Neural cell (in vitro differentiated cells): ENCODE data around the gene NDFIP2. TPM values are rescaled to one million over a fixed set of nuclear protein-coding genes. Genes with fewer than 3 reads are reported as not detected.

ENCODE experiments used
- H2AFZ ChIP-seq: fragments of 200-600, 300-800 bp; sonication (generic), shearing (Covaris generic); 2 replicates; pipeline ENCODE4 v1.6.0; 2014; ENCODE audit warnings: low read depth, mild to moderate bottlenecking, antibody characterized with exemption, low read length, moderate library complexity
- H3F3A ChIP-seq: fragments of 200-600 bp; shearing (Covaris generic); 2 replicates; pipeline ENCODE4 v1.6.1; 2016; ENCODE audit warnings: mild to moderate bottlenecking, moderate library complexity, mixed read lengths, antibody characterized with exemption, low read length; ENCODE audit not compliant: insufficient read depth, poor library complexity, severe bottlenecking
- H3K27ac ChIP-seq: fragments of 200-600, 300-800 bp; sonication (generic), shearing (Covaris generic); 2 replicates; pipeline ENCODE4 v1.5.1; 2014; ENCODE audit warnings: mild to moderate bottlenecking, low read length, moderate library complexity
- H3K27me3 ChIP-seq: fragments of 300-800, 200-600 bp; sonication (generic), shearing (Covaris generic); 2 replicates; pipeline ENCODE4 v1.6.0; 2014; ENCODE audit warnings: mild to moderate bottlenecking, low read depth, low read length, moderate library complexity; ENCODE audit not compliant: insufficient read depth
- H3K36me3 ChIP-seq: fragments of 300-800, 200-600 bp; sonication (generic), shearing (Covaris generic); 2 replicates; pipeline ENCODE4 v1.5.1; 2014; ENCODE audit warnings: mild to moderate bottlenecking, antibody characterized with exemption, low read length, moderate library complexity; ENCODE audit not compliant: insufficient read depth
- H3K4me2 ChIP-seq: fragments of 300-800, 200-600 bp; sonication (generic), shearing (Covaris generic); 2 replicates; pipeline ENCODE4 v1.6.0; 2014; ENCODE audit warnings: mild to moderate bottlenecking, low read length
- H3K4me3 ChIP-seq: fragments of 300-800, 200-600 bp; sonication (generic), shearing (Covaris generic); 2 replicates; pipeline ENCODE4 v1.5.1; 2014; ENCODE audit warnings: mild to moderate bottlenecking, low read length, moderate library complexity
- H3K79me2 ChIP-seq: fragments of 200-600 bp; shearing (Covaris generic); replicated peaks from 2 replicates; pipeline ENCODE4 v1.6.0; 2014; ENCODE audit warnings: mild to moderate bottlenecking, low read length, moderate library complexity; ENCODE audit not compliant: insufficient read depth
- H3K9ac ChIP-seq: fragments of 300-800, 200-600 bp; sonication (generic), shearing (Covaris generic); 2 replicates; pipeline ENCODE4 v1.6.1; 2016; ENCODE audit warnings: mild to moderate bottlenecking, low read length, mixed read lengths
- H3K9me2 ChIP-seq: fragments of 200-600 bp; shearing (Covaris generic); 2 replicates; pipeline ENCODE4 v1.6.1; 2016; ENCODE audit warnings: mild to moderate bottlenecking, low read length, mixed read lengths; ENCODE audit not compliant: insufficient read depth
- H3K9me3 ChIP-seq: fragments of 200-600, 300-800 bp; sonication (generic), shearing (Covaris generic); 2 replicates; pipeline ENCODE4 v1.6.1; 2016; ENCODE audit warnings: mild to moderate bottlenecking, mixed run types, low read length, moderate library complexity, mixed read lengths
- H4K20me1 ChIP-seq: fragments of 200-600 bp; shearing (Covaris generic); 2 replicates; pipeline ENCODE4 v1.6.1; 2016; ENCODE audit warnings: mild to moderate bottlenecking, mixed run types; ENCODE audit not compliant: insufficient read depth
- CTCF ChIP-seq: fragments of 450-650 bp; IDR thresholded peaks from 2 replicates; pipeline ENCODE4 v1.5.1; 2014; ENCODE audit warnings: antibody characterized with exemption, mild to moderate bottlenecking, moderate library complexity; ENCODE audit not compliant: poor library complexity, severe bottlenecking
- EP300 ChIP-seq: fragments of 450-650 bp; conservative IDR thresholded peaks from 2 replicates; pipeline ENCODE4 v1.6.1; 2014; ENCODE audit warnings: antibody characterized with exemption, mild to moderate bottlenecking, moderate library complexity; ENCODE audit not compliant: poor library complexity, severe bottlenecking
- EZH2 ChIP-seq: fragments of 200-600, 300-800 bp; shearing (Covaris generic), sonication (generic); IDR thresholded peaks from 2 replicates; pipeline ENCODE4 v1.6.1; 2014; ENCODE audit warnings: antibody characterized with exemption, low read length, borderline replicate concordance, mild to moderate bottlenecking; ENCODE audit not compliant: insufficient read depth, poor library complexity, severe bottlenecking
- MXI1 ChIP-seq: fragments of 450-650 bp; conservative IDR thresholded peaks from 2 replicates; pipeline ENCODE4 v1.6.1; 2014; ENCODE audit warnings: antibody characterized with exemption, mild to moderate bottlenecking; ENCODE audit not compliant: poor library complexity, severe bottlenecking
- POLR2AphosphoS5 ChIP-seq: IDR thresholded peaks from 2 replicates; pipeline ENCODE4 v1.6.1; 2012
- RAD21 ChIP-seq: fragments of 450-650 bp; conservative IDR thresholded peaks from 2 replicates; pipeline ENCODE4 v1.6.1; 2014; ENCODE audit warnings: antibody characterized with exemption, mild to moderate bottlenecking, moderate library complexity
- SMC3 ChIP-seq: fragments of 450-650 bp; conservative IDR thresholded peaks from 2 replicates; pipeline ENCODE4 v1.6.1; 2014; ENCODE audit warnings: antibody characterized with exemption, mild to moderate bottlenecking, moderate library complexity; ENCODE audit not compliant: poor library complexity
- TAF1 ChIP-seq: IDR thresholded peaks from 2 replicates; pipeline ENCODE4 v1.6.1; 2012; ENCODE audit warnings: low read depth
- polyA plus RNA-seq: library from polyadenylated mRNA; depleted of rRNA; stranded (reverse); fragments of >200 nt; gene quantifications from 2 replicates; pipeline ENCODE4 v1.2.3, GENCODE V29; 2014
- TF ChIP-seq, protein P1 (sequence below): IDR thresholded peaks from 2 replicates; pipeline ENCODE4 v1.6.1; 2012; ENCODE audit warnings: borderline replicate concordance

The NDFIP2 gene
- polyA plus RNA-seq, 1 donor from 2014 or later, result 41.2 TPM

- Histone ChIP-seq H3F3A (no peaks in the 10 kb centered on the region), H3K27me3 (no peaks in the 10 kb centered on the region), H3K27ac (no peak overlapping the region), H4K20me1 (no peaks in the 10 kb centered on the region), H3K79me2 (no peaks in the 10 kb centered on the region), H3K9ac (no peak overlapping the region), H3K36me3 (no peaks in the 10 kb centered on the region), H3K4me2 (no peak overlapping the region), H2AFZ (no peak overlapping the region), H3K9me2 (no peaks in the 10 kb centered on the region), H3K9me3 (no peaks in the 10 kb centered on the region), H3K4me3 (no peak overlapping the region)
- no peak for TF ChIP-seq TAF1
- TF ChIP-seq EP300, result no peak
- no peak for TF ChIP-seq MXI1
- no peak for TF ChIP-seq EZH2
- no peak for TF ChIP-seq POLR2AphosphoS5
- TF ChIP-seq, protein P1, sequence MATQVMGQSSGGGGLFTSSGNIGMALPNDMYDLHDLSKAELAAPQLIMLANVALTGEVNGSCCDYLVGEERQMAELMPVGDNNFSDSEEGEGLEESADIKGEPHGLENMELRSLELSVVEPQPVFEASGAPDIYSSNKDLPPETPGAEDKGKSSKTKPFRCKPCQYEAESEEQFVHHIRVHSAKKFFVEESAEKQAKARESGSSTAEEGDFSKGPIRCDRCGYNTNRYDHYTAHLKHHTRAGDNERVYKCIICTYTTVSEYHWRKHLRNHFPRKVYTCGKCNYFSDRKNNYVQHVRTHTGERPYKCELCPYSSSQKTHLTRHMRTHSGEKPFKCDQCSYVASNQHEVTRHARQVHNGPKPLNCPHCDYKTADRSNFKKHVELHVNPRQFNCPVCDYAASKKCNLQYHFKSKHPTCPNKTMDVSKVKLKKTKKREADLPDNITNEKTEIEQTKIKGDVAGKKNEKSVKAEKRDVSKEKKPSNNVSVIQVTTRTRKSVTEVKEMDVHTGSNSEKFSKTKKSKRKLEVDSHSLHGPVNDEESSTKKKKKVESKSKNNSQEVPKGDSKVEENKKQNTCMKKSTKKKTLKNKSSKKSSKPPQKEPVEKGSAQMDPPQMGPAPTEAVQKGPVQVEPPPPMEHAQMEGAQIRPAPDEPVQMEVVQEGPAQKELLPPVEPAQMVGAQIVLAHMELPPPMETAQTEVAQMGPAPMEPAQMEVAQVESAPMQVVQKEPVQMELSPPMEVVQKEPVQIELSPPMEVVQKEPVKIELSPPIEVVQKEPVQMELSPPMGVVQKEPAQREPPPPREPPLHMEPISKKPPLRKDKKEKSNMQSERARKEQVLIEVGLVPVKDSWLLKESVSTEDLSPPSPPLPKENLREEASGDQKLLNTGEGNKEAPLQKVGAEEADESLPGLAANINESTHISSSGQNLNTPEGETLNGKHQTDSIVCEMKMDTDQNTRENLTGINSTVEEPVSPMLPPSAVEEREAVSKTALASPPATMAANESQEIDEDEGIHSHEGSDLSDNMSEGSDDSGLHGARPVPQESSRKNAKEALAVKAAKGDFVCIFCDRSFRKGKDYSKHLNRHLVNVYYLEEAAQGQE, result no peak
- TF ChIP-seq SMC3, result no peak
Measured at GRCh38 chr13:79462895-79463294, 18.1 kb upstream of the NDFIP2 start.

- no peaks in the 10 kb centered on the region for H3K27me3 ChIP-seq
- no peaks in the 10 kb centered on the region for H3K9me3 ChIP-seq
- TF ChIP-seq EP300 (no peak), EZH2 (no peak), SMC3 (no peak), CTCF (no peak), POLR2AphosphoS5 (no peak), MXI1 (no peak), TAF1 (no peak), RAD21 (no peak)
- TF ChIP-seq, protein P1, result no peak
- no peak overlapping the region for H3K4me3 ChIP-seq
- H3K79me2 ChIP-seq, result no peaks in the 10 kb centered on the region
- H3F3A ChIP-seq, result no peaks in the 10 kb centered on the region
- no peaks in the 10 kb centered on the region for H3K9me2 ChIP-seq
- no peaks in the 10 kb centered on the region for H4K20me1 ChIP-seq
- no peak overlapping the region for H2AFZ ChIP-seq
- H3K36me3 ChIP-seq, result no peaks in the 10 kb centered on the region
- H3K4me2 ChIP-seq, result no peak overlapping the region
- no peak overlapping the region for H3K9ac ChIP-seq
- H3K27ac ChIP-seq, result no peak overlapping the region
Measured at GRCh38 chr13:79463604-79464003, 17.4 kb upstream of the NDFIP2 start.
